Hepatocyte (in vitro differentiated cells): ENCODE measurements around the gene ADD2. TPM values are rescaled to one million over a fixed set of nuclear protein-coding genes. Genes with fewer than 3 reads are reported as not detected.

Experiments
- DNase-seq: peaks from one replicate; pipeline ENCODE4 v3.0.0-alpha.2; 2016; ENCODE audit warnings: low spot score
- H2AFZ ChIP-seq: fragments of 200-600 bp; sonication (generic); 2 replicates; pipeline ENCODE4 v1.6.0; 2016; ENCODE audit warnings: antibody characterized with exemption, mild to moderate bottlenecking
- H3K27ac ChIP-seq: fragments of 200-600 bp; sonication (generic); 2 replicates; pipeline ENCODE4 v1.5.1; 2016; ENCODE audit warnings: mild to moderate bottlenecking
- H3K27me3 ChIP-seq: fragments of 200-600 bp; sonication (generic); 2 replicates; pipeline ENCODE4 v1.6.1; 2016
- H3K36me3 ChIP-seq: fragments of 200-600 bp; sonication (generic); replicated peaks from 2 replicates; pipeline ENCODE4 v1.5.1; 2016; ENCODE audit warnings: low read depth; ENCODE audit not compliant: insufficient read depth
- H3K4me1 ChIP-seq: fragments of 200-600 bp; sonication (generic); 2 replicates; pipeline ENCODE4 v1.5.1; 2016; ENCODE audit warnings: mild to moderate bottlenecking, moderate library complexity; ENCODE audit not compliant: insufficient read depth
- H3K4me2 ChIP-seq: fragments of 200-600 bp; sonication (generic); 2 replicates; pipeline ENCODE4 v1.6.0; 2016
- H3K4me3 ChIP-seq: fragments of 200-600 bp; sonication (generic); 2 replicates; pipeline ENCODE4 v1.5.1; 2016; ENCODE audit warnings: mild to moderate bottlenecking
- H3K79me2 ChIP-seq: fragments of 200-600 bp; sonication (generic); 2 replicates; pipeline ENCODE4 v1.6.0; 2017; ENCODE audit warnings: mild to moderate bottlenecking
- H3K9me2 ChIP-seq: fragments of 200-600 bp; sonication (generic); replicated peaks from 2 replicates; pipeline ENCODE4 v1.6.0; 2017; ENCODE audit warnings: mild to moderate bottlenecking; ENCODE audit not compliant: insufficient read depth
- H3K9me3 ChIP-seq: fragments of 200-600 bp; sonication (generic); 2 replicates; pipeline ENCODE4 v1.5.1; 2016; ENCODE audit warnings: low read depth, mild to moderate bottlenecking
- H4K20me1 ChIP-seq: fragments of 200-600 bp; sonication (generic); 2 replicates; pipeline ENCODE4 v1.6.0; 2016; ENCODE audit warnings: mild to moderate bottlenecking; ENCODE audit not compliant: insufficient read depth, poor library complexity, severe bottlenecking
- CTCF ChIP-seq: fragments of 200-600 bp; sonication (generic); IDR thresholded peaks from 2 replicates; pipeline ENCODE4 v1.5.1; 2016; ENCODE audit warnings: antibody characterized with exemption, mild to moderate bottlenecking; ENCODE audit not compliant: poor library complexity
- EZH2 ChIP-seq: fragments of 200-600 bp; sonication (generic); IDR thresholded peaks from 2 replicates; pipeline ENCODE4 v1.6.1; 2016; ENCODE audit warnings: antibody characterized with exemption, mild to moderate bottlenecking, borderline replicate concordance
- EZH2phosphoT487 ChIP-seq: fragments of 200-600 bp; sonication (generic); IDR thresholded peaks from one replicate; pipeline ENCODE4 v1.6.1; 2018; ENCODE audit warnings: antibody characterized with exemption, mild to moderate bottlenecking, low read depth, moderate library complexity; ENCODE audit not compliant: unreplicated experiment, severe bottlenecking
- WGBS: methylation state at CpG from one replicate; pipeline ENCODE4 v1.1.6; 2016; ENCODE audit warnings: low lambda C conversion rate; ENCODE audit errors: missing lambda C conversion rate; 5-methylcytosine and 5-hydroxymethylcytosine counted together
- polyA plus RNA-seq: library from polyadenylated mRNA; unstranded; fragments of >200 nt; fragmentation: Nextera tagmentation; extraction: Ambion mirVana; gene quantifications from 2 replicates; pipeline ENCODE4 v1.2.1, GENCODE V29; 2016
- total RNA-seq: library from RNA; depleted of rRNA; stranded (reverse); fragments of >200 nt; gene quantifications from 2 replicates; pipeline ENCODE4 v1.2.3, GENCODE V29; 2014

Gene ADD2
- total and polyA plus RNA-seq, 2 experiments from 2014 or later, result 0.74 to 2.4 TPM

GRCh38 chr2:70719231-70719630 lies 48.8 kb downstream of the ADD2 start:
- no peaks in the 10 kb centered on the region for H3K27me3 ChIP-seq
- 97% methylated on average over 3 of the region's 3 CpGs for WGBS
- H3K4me3 ChIP-seq, result no peak overlapping the region
- H3K4me2 ChIP-seq, result no peak overlapping the region
- no peaks in the 10 kb centered on the region for H3K79me2 ChIP-seq
- TF ChIP-seq CTCF, result no peak
- no peak for TF ChIP-seq EZH2
- H3K9me3 ChIP-seq, result no peaks in the 10 kb centered on the region
- DNase-seq, result no peak
- no peaks in the 10 kb centered on the region for H4K20me1 ChIP-seq
- H3K9me2 ChIP-seq, result no peaks in the 10 kb centered on the region
- H3K27ac ChIP-seq, result no peak overlapping the region
- no peak overlapping the region for H2AFZ ChIP-seq
- no peaks in the 10 kb centered on the region for H3K4me1 ChIP-seq
- H3K36me3 ChIP-seq, result no peaks in the 10 kb centered on the region

DNA sequence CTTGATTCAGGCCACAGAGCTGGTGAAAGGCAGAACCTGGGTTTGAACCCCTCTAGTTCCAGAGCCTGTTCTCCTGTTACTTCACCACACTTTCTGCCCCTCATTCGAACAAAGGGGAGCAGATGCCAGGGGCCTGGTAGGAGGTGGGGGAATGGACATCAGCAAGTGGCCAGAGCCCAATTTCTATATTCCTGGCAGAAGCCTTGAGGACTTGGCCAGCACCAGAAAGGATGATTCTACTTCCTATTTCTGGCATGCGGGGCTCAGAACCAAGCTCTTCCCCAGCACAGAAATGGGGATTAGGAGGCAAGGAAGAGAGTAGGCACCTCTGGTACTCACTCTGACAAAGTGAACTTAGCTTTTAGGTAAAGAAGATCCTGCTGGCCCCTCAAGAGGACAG lies 49.3 kb downstream of the ADD2 start:
- Histone ChIP-seq H3K9me2 (no peaks in the 10 kb centered on the region), H3K4me1 (no peaks in the 10 kb centered on the region), H3K9me3 (no peaks in the 10 kb centered on the region), H3K36me3 (no peaks in the 10 kb centered on the region), H3K4me3 (no peak overlapping the region), H3K4me2 (no peak overlapping the region), H3K27ac (no peak overlapping the region), H4K20me1 (no peaks in the 10 kb centered on the region), H2AFZ (no peak overlapping the region), H3K79me2 (no peaks in the 10 kb centered on the region), H3K27me3 (no peaks in the 10 kb centered on the region)
- TF ChIP-seq CTCF (no peak), EZH2phosphoT487 (no peak), EZH2 (no peak)
- WGBS, result 98% methylated on average over 2 of the region's 2 CpGs
- no peak for DNase-seq

DNA sequence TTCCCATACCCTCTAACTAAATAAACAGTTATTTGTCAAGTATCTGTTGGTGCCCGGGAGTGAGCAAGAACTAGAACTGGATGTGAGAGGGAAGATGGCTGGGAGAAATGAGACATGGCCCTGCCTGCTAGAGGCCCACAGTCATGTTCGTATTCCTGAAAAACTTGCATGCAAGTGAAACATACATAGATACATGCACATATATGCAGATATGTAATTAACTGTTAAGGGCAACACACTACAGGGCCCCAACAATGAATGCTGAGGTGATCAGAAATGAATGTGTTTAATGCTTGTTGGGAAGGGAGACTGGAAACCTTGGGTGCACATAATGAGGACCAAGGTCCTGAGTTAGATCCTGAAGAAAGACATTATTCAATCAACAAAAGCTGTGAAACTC lies 49.8 kb downstream of the ADD2 start:
- TF ChIP-seq EZH2 (no peak), EZH2phosphoT487 (no peak), CTCF (no peak)
- Histone ChIP-seq H2AFZ (no peak overlapping the region), H3K27me3 (no peaks in the 10 kb centered on the region), H4K20me1 (no peaks in the 10 kb centered on the region), H3K9me2 (no peaks in the 10 kb centered on the region), H3K9me3 (no peaks in the 10 kb centered on the region), H3K27ac (no peak overlapping the region), H3K79me2 (no peaks in the 10 kb centered on the region), H3K36me3 (no peaks in the 10 kb centered on the region), H3K4me3 (no peak overlapping the region), H3K4me1 (no peaks in the 10 kb centered on the region), H3K4me2 (no peak overlapping the region)
- 87% methylated on average over 2 of the region's 2 CpGs for WGBS
- no peak for DNase-seq

- no peaks in the 10 kb centered on the region for H3K9me2 ChIP-seq
- H3K4me2 ChIP-seq, result no peak overlapping the region
- DNase-seq, result no peak
- no peak for TF ChIP-seq EZH2phosphoT487
- TF ChIP-seq EZH2, result no peak
- no peak for TF ChIP-seq CTCF
- H3K27me3 ChIP-seq, result no peaks in the 10 kb centered on the region
- H3K4me1 ChIP-seq, result no peaks in the 10 kb centered on the region
- H2AFZ ChIP-seq, result no peak overlapping the region
- no peak overlapping the region for H3K4me3 ChIP-seq
- no peaks in the 10 kb centered on the region for H3K79me2 ChIP-seq
- no peaks in the 10 kb centered on the region for H3K9me3 ChIP-seq
- H4K20me1 ChIP-seq, result no peaks in the 10 kb centered on the region
- H3K36me3 ChIP-seq, result no peaks in the 10 kb centered on the region
- 89% methylated on average over 7 of the region's 7 CpGs for WGBS
- H3K27ac ChIP-seq, result no peak overlapping the region
Measured at GRCh38 chr2:70717431-70718038, 50.5 kb downstream of the ADD2 start.
